Smooth muscle cell (in vitro differentiated cells): ENCODE measurements around the gene NIFK. TPM values are rescaled to one million over a fixed set of nuclear protein-coding genes. Genes with fewer than 3 reads are reported as not detected.

Source experiments
- DNase-seq: peaks from one replicate; lab custom pipeline; 2025; ENCODE audit not compliant: unreplicated experiment; lab: John Stamatoyannopoulos, UW
- H2AFZ ChIP-seq: fragments of 200-600 bp; sonication (generic); 2 replicates; pipeline ENCODE4 v1.6.0; 2016; ENCODE audit warnings: antibody characterized with exemption, low read depth, mild to moderate bottlenecking
- H3F3A ChIP-seq: fragments of 200-600 bp; sonication (generic); 2 replicates; pipeline ENCODE4 v1.6.0; 2017; ENCODE audit warnings: antibody characterized with exemption, low read depth
- H3K27ac ChIP-seq: fragments of 200-600 bp; sonication (generic); 2 replicates; pipeline ENCODE4 v1.5.1; 2016; ENCODE audit warnings: low read depth, mild to moderate bottlenecking
- H3K27me3 ChIP-seq: fragments of 200-600 bp; sonication (generic); 2 replicates; pipeline ENCODE4 v1.6.1; 2016; ENCODE audit warnings: low read depth, mild to moderate bottlenecking
- H3K36me3 ChIP-seq: fragments of 200-600 bp; sonication (generic); 2 replicates; pipeline ENCODE4 v1.5.1; 2016; ENCODE audit warnings: low read depth
- H3K4me1 ChIP-seq: fragments of 200-600 bp; sonication (generic); 2 replicates; pipeline ENCODE4 v1.5.1; 2016; ENCODE audit warnings: low read depth
- H3K4me2 ChIP-seq: fragments of 200-600 bp; sonication (generic); 2 replicates; pipeline ENCODE4 v1.6.0; 2016; ENCODE audit warnings: mild to moderate bottlenecking
- H3K4me3 ChIP-seq: fragments of 200-600 bp; sonication (generic); 2 replicates; pipeline ENCODE4 v1.5.1; 2016; ENCODE audit warnings: mild to moderate bottlenecking
- H3K79me2 ChIP-seq: fragments of 200-600 bp; sonication (generic); 2 replicates; pipeline ENCODE4 v1.6.0; 2016; ENCODE audit warnings: low read depth, mild to moderate bottlenecking
- H3K9ac ChIP-seq: fragments of 200-600 bp; sonication (generic); 2 replicates; pipeline ENCODE4 v1.6.0; 2016; ENCODE audit warnings: low read depth
- H3K9me3 ChIP-seq: fragments of 200-600 bp; sonication (generic); replicated peaks from 2 replicates; pipeline ENCODE4 v1.5.1; 2016; ENCODE audit warnings: low read depth
- H4K20me1 ChIP-seq: fragments of 200-600 bp; sonication (generic); 2 replicates; pipeline ENCODE4 v1.6.0; 2016; ENCODE audit warnings: low read depth
- CTCF ChIP-seq: fragments of 200-600 bp; sonication (generic); IDR thresholded peaks from 2 replicates; pipeline ENCODE4 v1.5.1; 2017; ENCODE audit warnings: borderline replicate concordance, mild to moderate bottlenecking, antibody characterized with exemption; ENCODE audit not compliant: insufficient read depth, poor library complexity, severe bottlenecking
- WGBS: methylation state at CpG from one replicate; pipeline ENCODE4 v1.1.7; 2016; ENCODE audit warnings: low lambda C conversion rate; 5-methylcytosine and 5-hydroxymethylcytosine counted together
- polyA plus RNA-seq: library from polyadenylated mRNA; unstranded; fragments of >200 nt; fragmentation: Nextera tagmentation; extraction: Ambion mirVana; gene quantifications from 2 replicates; pipeline ENCODE4 v1.2.1, GENCODE V29; 2016
- total RNA-seq: library from RNA; depleted of rRNA; stranded (reverse); fragments of >200 nt; gene quantifications from 2 replicates; pipeline ENCODE4 v1.2.3, GENCODE V29; 2014

The NIFK gene
- total and polyA plus RNA-seq, 2 experiments from 2014 or later, result 43.6 to 92.5 TPM

GRCh38 chr2:121774235-121774634 is 37.6 kb upstream of the NIFK start:
- H3K27me3 ChIP-seq, result no peaks in the 10 kb centered on the region
- TF ChIP-seq CTCF, result no peak
- no peak overlapping the region for H3K4me3 ChIP-seq
- no peaks in the 10 kb centered on the region for H3F3A ChIP-seq
- no peaks in the 10 kb centered on the region for H4K20me1 ChIP-seq
- DNase-seq, result no peak
- WGBS, result 91% methylated on average over 13 of the region's 13 CpGs
- no peaks in the 10 kb centered on the region for H3K4me1 ChIP-seq
- H2AFZ ChIP-seq, result no peak overlapping the region
- H3K9me3 ChIP-seq, result no peaks in the 10 kb centered on the region
- H3K79me2 ChIP-seq, result no peaks in the 10 kb centered on the region
- H3K4me2 ChIP-seq, result no peak overlapping the region
- H3K36me3 ChIP-seq, result no peaks in the 10 kb centered on the region
- H3K9ac ChIP-seq, result no peak overlapping the region
- no peak overlapping the region for H3K27ac ChIP-seq

GRCh38 chr2:121771976-121772742 is 35.5 kb upstream of the NIFK start:
- H3K4me3 ChIP-seq, result no peak overlapping the region
- TF ChIP-seq CTCF, result no peak
- H3K79me2 ChIP-seq, result no peaks in the 10 kb centered on the region
- no peak overlapping the region for H3K9ac ChIP-seq
- no peaks in the 10 kb centered on the region for H3K36me3 ChIP-seq
- no peak overlapping the region for H2AFZ ChIP-seq
- no peaks in the 10 kb centered on the region for H3K4me1 ChIP-seq
- no peak overlapping the region for H3K4me2 ChIP-seq
- no peak overlapping the region for H3K27ac ChIP-seq
- H4K20me1 ChIP-seq, result no peaks in the 10 kb centered on the region
- no peaks in the 10 kb centered on the region for H3F3A ChIP-seq
- H3K27me3 ChIP-seq, result no peaks in the 10 kb centered on the region
- no peaks in the 10 kb centered on the region for H3K9me3 ChIP-seq
- WGBS, result 79% methylated on average over 6 of the region's 6 CpGs
- DNase-seq, result no peak

- no peak overlapping the region for H2AFZ ChIP-seq
- no peaks in the 10 kb centered on the region for H3K79me2 ChIP-seq
- H3K27ac ChIP-seq, result no peak overlapping the region
- TF ChIP-seq CTCF, result no peak
- no peaks in the 10 kb centered on the region for H3K4me1 ChIP-seq
- H3K9me3 ChIP-seq, result no peaks in the 10 kb centered on the region
- no peak overlapping the region for H3K4me2 ChIP-seq
- H3F3A ChIP-seq, result no peaks in the 10 kb centered on the region
- WGBS, result 91% methylated on average over 5 of the region's 5 CpGs
- H4K20me1 ChIP-seq, result no peaks in the 10 kb centered on the region
- no peak overlapping the region for H3K9ac ChIP-seq
- no peak for DNase-seq
- no peaks in the 10 kb centered on the region for H3K27me3 ChIP-seq
- H3K4me3 ChIP-seq, result no peak overlapping the region
- peaks cover 23% of the 10 kb centered on the region for H3K36me3 ChIP-seq
These were observed 31.6 kb upstream of the NIFK start for GRCh38 chr2:121768143-121768755.
